ENCODE data around the gene SLIT3. TPM values are rescaled to one million over a fixed set of nuclear protein-coding genes. Genes with fewer than 3 reads are reported as not detected.

The SLIT3 gene
- total RNA-seq, 1 experiment from 2014 or later, result 0.92 TPM

GRCh38 chr5:169083394-169084018 is 217.4 kb downstream of the SLIT3 start:
- no peak overlapping the region for H3K27ac ChIP-seq (ENCODE audit: insufficient read length, low read depth, low read length)
- no peak overlapping the region for H2BK15ac ChIP-seq (ENCODE audit: low read depth, low read length)
- no peak overlapping the region for H3K14ac ChIP-seq (ENCODE audit: insufficient read depth, low read length)
- no peaks in the 10 kb centered on the region for H3K79me2 ChIP-seq (ENCODE audit: insufficient read depth, low read length)
- no peak overlapping the region for H2BK12ac ChIP-seq (ENCODE audit: insufficient read length, low read depth, low read length)
- Mint-ChIP-seq H3K4me1 (peaks cover 75 to 79% of the 10 kb centered on the region in 2 experiments), H3K9me3 (no peaks in the 10 kb centered on the region), H3K36me3 (ENCODE audit: insufficient read depth in 1 of 3, low read depth in 3 of 3) (no peaks in the 10 kb centered on the region), H3K27ac (peak overlapping the region in 1 of 3 experiments; percentile 4; a peak in 3 of 7 replicates), H3K4me3 (no peak overlapping the region), H3K27me3 (ENCODE audit: low read depth) (no peaks in the 10 kb centered on the region)
- H2BK5ac ChIP-seq (ENCODE audit: insufficient read length, low read length), result no peak overlapping the region
- no peaks in the 10 kb centered on the region for H3K79me1 ChIP-seq (ENCODE audit: insufficient read depth, low read depth, low read length, poor library complexity, severe bottlenecking)
- H4K8ac ChIP-seq (replicated peaks; ENCODE audit: insufficient read length, low read depth, low read length), result no peak overlapping the region
- WGBS (ENCODE audit: extremely low coverage, insufficient read length, low lambda C conversion rate), result no CpG with 5 or more reads among the region's 8 CpGs
- no peak for DNase-seq
- H4K20me1 ChIP-seq (ENCODE audit: control insufficient read depth, insufficient read depth, insufficient read length), result no peaks in the 10 kb centered on the region
- H3K9me3 ChIP-seq (ENCODE audit: control insufficient read depth, low read depth, low read length), result no peaks in the 10 kb centered on the region
- H3K18ac ChIP-seq (ENCODE audit: insufficient read length, low read depth, low read length), result no peak overlapping the region
- H2BK20ac ChIP-seq (ENCODE audit: low read depth, low read length, poor library complexity, severe bottlenecking), result no peak overlapping the region
- no peak overlapping the region for H2BK120ac ChIP-seq (ENCODE audit: low read depth, low read length, poor library complexity, severe bottlenecking)
- H4K5ac ChIP-seq (ENCODE audit: insufficient read length, low read depth, low read length), result no peak overlapping the region
- no peak overlapping the region for H3K4me2 ChIP-seq (ENCODE audit: insufficient read depth, insufficient read length, low read length)
- H3T11ph ChIP-seq (ENCODE audit: low read length), result no peak overlapping the region
- no peak overlapping the region for H4K91ac ChIP-seq (ENCODE audit: insufficient read length, low read depth, low read length)
- H3K4me1 ChIP-seq (ENCODE audit: insufficient read depth, low read length), result peaks cover 24% of the 10 kb centered on the region
- no peak overlapping the region for H3K23ac ChIP-seq (ENCODE audit: insufficient read length, low read depth, low read length)
- H3K4ac ChIP-seq (ENCODE audit: low read depth, low read length), result no peak overlapping the region
- no peak overlapping the region for H3K9ac ChIP-seq (ENCODE audit: extremely low read depth, insufficient read length, low read length)
- no peak overlapping the region for H2AK5ac ChIP-seq (ENCODE audit: insufficient read length, low read length)
- H3K56ac ChIP-seq (ENCODE audit: insufficient read length, low read depth, low read length), result no peak overlapping the region
- no peak for TF ChIP-seq CTCF (conservative IDR thresholded peaks at IDR 0.05)
- H2AFZ ChIP-seq (ENCODE audit: low read length), result no peak overlapping the region
- H3K27me3 ChIP-seq (ENCODE audit: insufficient read depth, low read length), result no peaks in the 10 kb centered on the region
- H3K23me2 ChIP-seq (ENCODE audit: insufficient read length, low read depth, low read length, poor library complexity, severe bottlenecking), result no peaks in the 10 kb centered on the region
